Testis (tissue), 3 donors: Measurements from ENCODE around the gene GALR3. TPM values are rescaled to one million over a fixed set of nuclear protein-coding genes. Genes with fewer than 3 reads are reported as not detected.
A peak's percentile ranks its signal among the peaks of the same experiment; 100 is the strongest.

Experiments
- DNase-seq: peaks from one replicate; pipeline ENCODE4 v3.0.0-alpha.2; 2019
- H3K27ac ChIP-seq, 2 donors: fragments of 200-600 bp; sonication (generic); one replicate each; pipeline ENCODE4 v1.5.1; 2019
- H3K27me3 ChIP-seq: fragments of 200-600 bp; sonication (generic); one replicate; pipeline ENCODE4 v1.5.1; 2019
- H3K36me3 ChIP-seq: fragments of 200-600 bp; sonication (generic); one replicate; pipeline ENCODE4 v1.5.1; 2017; ENCODE audit warnings: low read depth; ENCODE audit errors: missing control alignments
- H3K4me1 ChIP-seq: fragments of 200-600 bp; sonication (generic); one replicate; pipeline ENCODE4 v1.5.1; 2019
- H3K4me3 ChIP-seq, 2 donors: fragments of 200-600 bp; sonication (generic); one replicate each; pipeline ENCODE4 v1.5.1; 2017 to 2019
- H3K9me3 ChIP-seq: fragments of 200-600 bp; sonication (generic); one replicate; pipeline ENCODE4 v1.5.1; 2017
- POLR2A ChIP-seq: fragments of 450-650 bp; IDR thresholded peaks from one replicate; pipeline ENCODE4 v1.6.1; 2017; ENCODE audit warnings: antibody characterized with exemption, mild to moderate bottlenecking, moderate library complexity
- WGBS, 2 donors: methylation state at CpG; one replicate each; pipeline ENCODE4 v1.1.5; 2018; 5-methylcytosine and 5-hydroxymethylcytosine counted together
- intact Hi-C: fragments of 100-400 bp; cut with DNase I; formaldehyde crosslinking; loops from one replicate; pipeline ENCODE4 v1.15.1; 2023; ENCODE audit warnings: low total_unique reads
- polyA plus RNA-seq: library from polyadenylated mRNA; stranded (reverse); fragments of 350-450 nt; fragmentation: Illumina TruSeq; extraction: RNeasy Lipid Tissue Mini Kit (QIAGEN cat#74804); gene quantifications from one replicate; pipeline ENCODE4 v1.2.3, GENCODE V29; 2014; ENCODE audit warnings: low read depth, low replicate concordance; ENCODE audit not compliant: insufficient read depth
- total RNA-seq, 2 donors: library from RNA; depleted of rRNA; stranded (reverse); fragments of >200 nt; gene quantifications; one replicate each; pipeline ENCODE4 v1.2.3, GENCODE V29; 2016
- TF ChIP-seq, protein P1 (sequence below), 3 experiments: fragments of 450-650 bp in 2 of 3; fragments of 200-600 bp in 1 of 3; sonication (generic) in 1 of 3; IDR thresholded peaks; one replicate each; pipeline ENCODE4 v1.5.1; 2016 to 2019; ENCODE audit warnings: antibody characterized with exemption in 3 of 3, mild to moderate bottlenecking in 2 of 3, moderate library complexity in 1 of 3

The GALR3 gene
- total and polyA plus RNA-seq, 3 donors from 2014 or later, result 0.81 to 4.8 TPM; not detected in 1

DNA sequence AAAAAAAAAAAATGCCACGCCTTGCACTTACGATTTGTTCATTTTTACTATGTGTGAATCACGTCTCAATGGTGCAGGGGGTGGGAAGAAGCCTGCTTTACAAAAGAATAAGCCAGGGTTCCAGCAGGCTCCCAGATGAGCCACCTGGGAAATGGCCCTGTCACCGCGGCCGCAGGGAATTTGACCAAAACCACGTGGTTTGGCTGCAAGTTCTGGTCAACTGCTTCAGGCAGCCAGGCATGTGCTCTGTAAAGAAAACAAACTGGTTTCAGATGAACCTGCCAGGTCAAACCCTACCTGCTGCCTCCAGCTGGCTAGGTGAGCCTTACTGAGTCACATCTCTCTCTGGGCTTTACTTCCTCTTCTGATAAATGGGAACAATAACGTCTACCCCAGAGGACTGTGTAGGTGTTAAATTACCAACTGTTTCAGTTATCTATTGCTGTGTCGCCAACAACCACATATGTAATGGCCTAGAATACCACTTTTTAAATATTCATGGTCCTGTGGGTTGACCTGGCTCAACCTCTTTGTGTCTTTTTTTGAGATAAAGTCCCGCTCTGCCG, 46.0 kb upstream of the GALR3 start:
- H3K27ac ChIP-seq, result peak overlapping the region in 1 of 2 donors; percentile 19
- H3K4me3 ChIP-seq, result no peak overlapping the region
- no peaks in the 10 kb centered on the region for H3K4me1 ChIP-seq
- H3K9me3 ChIP-seq, result no peaks in the 10 kb centered on the region
- no peak for DNase-seq
- intact Hi-C loops, result no loop called here
- TF ChIP-seq, protein P1, sequence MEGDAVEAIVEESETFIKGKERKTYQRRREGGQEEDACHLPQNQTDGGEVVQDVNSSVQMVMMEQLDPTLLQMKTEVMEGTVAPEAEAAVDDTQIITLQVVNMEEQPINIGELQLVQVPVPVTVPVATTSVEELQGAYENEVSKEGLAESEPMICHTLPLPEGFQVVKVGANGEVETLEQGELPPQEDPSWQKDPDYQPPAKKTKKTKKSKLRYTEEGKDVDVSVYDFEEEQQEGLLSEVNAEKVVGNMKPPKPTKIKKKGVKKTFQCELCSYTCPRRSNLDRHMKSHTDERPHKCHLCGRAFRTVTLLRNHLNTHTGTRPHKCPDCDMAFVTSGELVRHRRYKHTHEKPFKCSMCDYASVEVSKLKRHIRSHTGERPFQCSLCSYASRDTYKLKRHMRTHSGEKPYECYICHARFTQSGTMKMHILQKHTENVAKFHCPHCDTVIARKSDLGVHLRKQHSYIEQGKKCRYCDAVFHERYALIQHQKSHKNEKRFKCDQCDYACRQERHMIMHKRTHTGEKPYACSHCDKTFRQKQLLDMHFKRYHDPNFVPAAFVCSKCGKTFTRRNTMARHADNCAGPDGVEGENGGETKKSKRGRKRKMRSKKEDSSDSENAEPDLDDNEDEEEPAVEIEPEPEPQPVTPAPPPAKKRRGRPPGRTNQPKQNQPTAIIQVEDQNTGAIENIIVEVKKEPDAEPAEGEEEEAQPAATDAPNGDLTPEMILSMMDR (IDR thresholded peaks at IDR 0.05), result no peak
- TF ChIP-seq POLR2A, result no peak
- WGBS, 2 donors, result 56 to 57% methylated on average over 11 of the region's 11 CpGs
- H3K27me3 ChIP-seq, result no peaks in the 10 kb centered on the region
- H3K36me3 ChIP-seq, result no peaks in the 10 kb centered on the region

DNA sequence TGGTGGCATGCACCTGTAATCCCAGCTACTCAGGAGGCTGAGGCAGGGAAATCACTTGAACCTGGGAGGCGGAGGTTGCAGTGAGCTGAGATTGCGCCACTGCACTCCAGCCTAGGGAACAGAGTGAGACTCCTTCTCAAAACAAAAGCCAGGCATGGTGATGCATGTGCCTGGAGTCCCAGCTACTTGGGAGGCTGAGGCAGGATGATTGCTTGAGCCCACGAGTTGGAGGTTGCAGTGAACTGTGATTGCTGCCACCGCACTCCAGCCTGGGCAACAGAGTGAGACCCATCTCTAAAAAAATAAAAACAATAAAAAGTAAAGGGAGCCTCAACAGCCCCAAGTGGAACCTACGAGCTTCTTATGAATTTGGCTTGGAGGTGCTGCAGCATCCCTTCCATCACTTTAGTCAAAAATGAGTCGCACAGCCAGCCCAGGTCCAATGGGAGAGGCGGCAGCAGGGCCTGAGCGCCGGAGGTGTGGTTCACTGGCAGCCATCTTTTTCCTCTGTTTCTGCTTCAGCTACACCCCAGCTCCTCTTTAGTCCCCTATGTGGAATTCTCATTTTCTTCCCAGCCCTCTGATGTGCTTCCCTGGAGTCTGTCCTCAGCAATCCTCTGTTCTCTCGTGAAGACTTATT, 44.7 kb upstream of the GALR3 start:
- intact Hi-C loops, result no loop called here
- 82 to 89% methylated on average over 10 of the region's 10 CpGs for WGBS, 2 donors

DNA sequence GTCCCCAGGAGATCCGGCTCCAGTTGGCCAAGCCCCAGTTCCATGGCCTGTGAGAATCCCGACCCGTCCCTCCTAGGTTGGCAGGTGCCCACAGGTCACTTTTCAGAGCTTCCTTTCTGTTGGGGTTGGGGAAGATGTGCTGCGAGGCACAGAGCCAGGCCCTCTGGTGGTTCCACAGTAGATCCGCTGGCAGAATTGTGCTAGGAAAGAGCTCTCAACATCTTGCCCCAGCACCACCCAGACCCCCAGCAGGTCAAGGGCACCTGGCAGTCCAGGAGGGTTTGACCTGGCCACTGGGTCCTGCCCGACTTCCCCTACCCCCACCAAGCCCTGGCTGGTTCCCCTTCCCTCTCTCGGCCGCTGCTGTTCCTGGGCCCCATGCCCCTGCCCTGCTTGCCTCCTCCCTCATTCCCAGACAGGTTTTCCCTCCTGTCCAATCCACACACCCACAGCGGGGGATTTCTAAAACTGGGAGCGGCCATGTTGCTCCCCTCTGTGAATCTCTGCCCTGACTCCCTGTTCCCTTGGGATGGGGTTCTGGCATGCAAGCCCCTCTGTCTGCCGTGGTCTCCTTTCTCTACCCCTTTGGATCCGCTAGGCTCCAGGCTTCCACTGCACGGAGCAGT, 41.6 kb upstream of the GALR3 start:
- H3K4me1 ChIP-seq, result no peaks in the 10 kb centered on the region

More for the DNA sequence above, 44.7 kb upstream of the GALR3 start:
- H3K9me3 ChIP-seq, result no peaks in the 10 kb centered on the region
- H3K27me3 ChIP-seq, result no peaks in the 10 kb centered on the region
- no peak overlapping the region for H3K4me3 ChIP-seq
- TF ChIP-seq, protein P1 (IDR thresholded peaks at IDR 0.05), result no peak
- TF ChIP-seq POLR2A, result no peak
- no peak for DNase-seq
- no peaks in the 10 kb centered on the region for H3K36me3 ChIP-seq
- H3K27ac ChIP-seq, result no peak overlapping the region
- H3K4me1 ChIP-seq, result no peaks in the 10 kb centered on the region

DNA sequence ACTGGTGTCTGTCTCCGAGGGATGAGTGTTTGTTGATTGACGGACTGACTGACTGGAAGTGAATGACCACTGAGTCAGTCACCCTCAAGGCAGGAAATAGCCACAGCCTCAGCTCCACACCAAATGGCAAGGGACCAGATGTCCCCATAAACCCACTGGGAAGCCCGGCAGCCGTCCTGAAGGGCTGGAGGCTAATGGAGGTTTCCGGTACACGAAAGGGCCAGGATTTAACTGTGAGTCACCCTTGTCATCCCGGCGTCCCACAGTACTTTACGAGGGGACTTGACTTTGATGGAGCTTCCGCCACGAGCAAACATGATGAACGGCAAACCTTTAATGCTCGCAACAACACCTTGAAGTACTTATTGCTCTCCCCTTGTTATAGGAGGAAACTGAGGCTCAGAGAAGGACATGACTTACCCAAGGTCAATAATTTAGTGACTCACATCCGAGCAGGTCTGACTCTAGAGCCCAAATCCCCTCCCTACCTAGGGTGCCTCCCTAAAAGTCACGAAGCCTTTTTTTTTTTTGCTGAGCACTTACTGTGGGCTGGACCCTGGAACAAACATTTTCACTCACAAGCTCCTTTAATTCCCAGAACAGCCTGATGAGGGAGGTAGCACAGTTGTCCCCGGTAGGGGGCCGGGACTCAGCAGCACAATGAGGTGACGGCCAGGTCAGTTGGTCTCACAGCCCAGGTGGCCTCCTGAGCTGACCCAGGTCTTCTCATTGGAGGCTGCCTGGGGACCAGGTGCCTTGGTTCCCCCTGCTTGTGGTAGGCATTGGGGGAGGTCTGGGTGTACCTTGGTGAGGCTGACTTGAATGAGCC, 40.6 kb upstream of the GALR3 start:
- Histone ChIP-seq H3K36me3 (no peaks in the 10 kb centered on the region), H3K27ac (no peak overlapping the region), H3K4me3 (no peak overlapping the region), H3K4me1 (no peaks in the 10 kb centered on the region), H3K9me3 (no peaks in the 10 kb centered on the region), H3K27me3 (no peaks in the 10 kb centered on the region)
- TF ChIP-seq, protein P1 (IDR thresholded peaks at IDR 0.05), result no peak
- TF ChIP-seq POLR2A, result no peak
- intact Hi-C loops, result no loop called here
- no peak for DNase-seq
- WGBS, 2 donors, result 71 to 74% methylated on average over 17 to 18 of the region's 18 CpGs

More for the DNA sequence above, 41.6 kb upstream of the GALR3 start:
- WGBS, 2 donors, result 56 to 68% methylated on average over 13 of the region's 13 CpGs
- Histone ChIP-seq H3K36me3 (no peaks in the 10 kb centered on the region), H3K27me3 (no peaks in the 10 kb centered on the region), H3K4me3 (no peak overlapping the region), H3K9me3 (no peaks in the 10 kb centered on the region), H3K27ac (no peak overlapping the region)
- peak; percentile 48 for DNase-seq
- intact Hi-C loops, result no loop called here
- TF ChIP-seq, protein P1 (IDR thresholded peaks at IDR 0.05), result no peak
- no peak for TF ChIP-seq POLR2A
